Subcutaneous adipose tissue (tissue), 4 donors: Measurements from ENCODE around the gene NTN4. TPM values are rescaled to one million over a fixed set of nuclear protein-coding genes. Genes with fewer than 3 reads are reported as not detected.

Experiments used
- total RNA-seq, 4 donors: library from RNA; depleted of rRNA; stranded (reverse); fragments of >200 nt; gene quantifications; one replicate each; pipeline ENCODE4 v1.1.0, GENCODE V29; 2016
- TF ChIP-seq, protein P1 (sequence below): fragments of 450-650 bp; IDR thresholded peaks from one replicate; pipeline ENCODE4 v1.5.1; 2016; ENCODE audit warnings: low read depth, mild to moderate bottlenecking, control low read depth, antibody characterized with exemption, moderate library complexity

Gene NTN4
- 10 to 100 TPM; 23.2 to 33.9 (median 31.2) TPM for total RNA-seq

GRCh38 chr12:95790033-95790916 is at the start of gene NTN4:
TSS of gene NTN4 (minus strand) at chr12:95790764. CDS start at chr12:95790309, 455 bp downstream.
- TF ChIP-seq, protein P1, sequence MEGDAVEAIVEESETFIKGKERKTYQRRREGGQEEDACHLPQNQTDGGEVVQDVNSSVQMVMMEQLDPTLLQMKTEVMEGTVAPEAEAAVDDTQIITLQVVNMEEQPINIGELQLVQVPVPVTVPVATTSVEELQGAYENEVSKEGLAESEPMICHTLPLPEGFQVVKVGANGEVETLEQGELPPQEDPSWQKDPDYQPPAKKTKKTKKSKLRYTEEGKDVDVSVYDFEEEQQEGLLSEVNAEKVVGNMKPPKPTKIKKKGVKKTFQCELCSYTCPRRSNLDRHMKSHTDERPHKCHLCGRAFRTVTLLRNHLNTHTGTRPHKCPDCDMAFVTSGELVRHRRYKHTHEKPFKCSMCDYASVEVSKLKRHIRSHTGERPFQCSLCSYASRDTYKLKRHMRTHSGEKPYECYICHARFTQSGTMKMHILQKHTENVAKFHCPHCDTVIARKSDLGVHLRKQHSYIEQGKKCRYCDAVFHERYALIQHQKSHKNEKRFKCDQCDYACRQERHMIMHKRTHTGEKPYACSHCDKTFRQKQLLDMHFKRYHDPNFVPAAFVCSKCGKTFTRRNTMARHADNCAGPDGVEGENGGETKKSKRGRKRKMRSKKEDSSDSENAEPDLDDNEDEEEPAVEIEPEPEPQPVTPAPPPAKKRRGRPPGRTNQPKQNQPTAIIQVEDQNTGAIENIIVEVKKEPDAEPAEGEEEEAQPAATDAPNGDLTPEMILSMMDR = no peak

DNA sequence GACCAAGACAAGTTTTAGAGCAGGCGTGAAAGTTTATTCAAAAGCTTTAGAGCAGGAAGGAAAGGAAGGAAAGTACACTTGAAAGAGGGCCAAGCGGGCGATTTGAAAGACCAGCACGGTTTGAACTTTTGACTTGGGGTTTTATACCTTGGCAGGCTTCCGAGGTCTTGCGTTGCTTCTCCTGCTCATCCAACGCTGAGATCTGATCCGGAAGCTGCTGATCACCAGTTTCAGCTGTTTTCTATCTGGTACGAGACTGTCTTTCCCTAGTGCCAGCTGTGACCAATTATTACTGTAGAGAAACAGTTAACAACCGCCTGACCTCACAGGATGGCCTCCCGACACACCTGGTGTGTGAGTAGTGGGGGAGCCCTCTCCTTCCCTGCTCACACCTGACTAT is 47.6 kb upstream of the NTN4 start:
- TF ChIP-seq, protein P1 = no peak

DNA sequence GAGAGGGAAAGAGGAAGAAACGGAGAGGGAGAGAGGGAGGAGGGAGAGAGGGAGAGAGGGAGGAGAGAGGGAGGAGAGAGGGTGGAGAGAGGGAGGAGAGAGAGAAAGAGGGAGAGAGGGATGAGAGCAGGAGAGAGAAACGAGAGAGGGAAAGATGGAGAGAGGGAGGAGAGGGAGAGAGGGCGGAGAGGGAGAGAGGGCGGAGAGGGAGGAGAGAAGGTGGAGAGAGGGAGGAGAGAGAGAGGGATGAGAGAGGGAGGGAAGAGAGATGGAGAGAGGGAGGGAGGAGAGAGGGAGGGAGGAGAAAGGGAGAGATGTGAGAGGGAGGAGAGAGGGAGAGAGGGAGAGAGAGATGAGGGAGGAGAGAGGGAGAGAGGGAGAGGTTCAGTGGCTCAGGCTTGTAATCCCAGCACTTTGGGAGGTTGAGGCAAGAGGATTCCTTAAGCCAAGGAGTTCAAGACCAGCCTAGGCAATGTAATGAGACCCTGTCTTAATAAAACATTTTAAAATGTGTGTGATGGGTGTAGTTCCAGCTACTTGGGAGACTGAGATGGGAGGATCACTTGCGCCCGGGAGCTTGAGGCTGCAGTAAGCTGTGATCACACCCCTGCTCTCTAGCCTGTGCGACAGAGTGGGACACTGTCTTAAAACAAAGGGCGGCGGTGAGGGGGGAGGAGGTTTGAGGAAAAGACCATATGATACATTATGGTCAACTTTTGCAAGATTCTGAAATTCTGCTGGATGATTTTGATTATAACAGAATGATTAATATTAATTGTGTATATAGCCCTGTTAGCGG is 46.9 kb upstream of the NTN4 start:
- TF ChIP-seq, protein P1 = no peak

DNA sequence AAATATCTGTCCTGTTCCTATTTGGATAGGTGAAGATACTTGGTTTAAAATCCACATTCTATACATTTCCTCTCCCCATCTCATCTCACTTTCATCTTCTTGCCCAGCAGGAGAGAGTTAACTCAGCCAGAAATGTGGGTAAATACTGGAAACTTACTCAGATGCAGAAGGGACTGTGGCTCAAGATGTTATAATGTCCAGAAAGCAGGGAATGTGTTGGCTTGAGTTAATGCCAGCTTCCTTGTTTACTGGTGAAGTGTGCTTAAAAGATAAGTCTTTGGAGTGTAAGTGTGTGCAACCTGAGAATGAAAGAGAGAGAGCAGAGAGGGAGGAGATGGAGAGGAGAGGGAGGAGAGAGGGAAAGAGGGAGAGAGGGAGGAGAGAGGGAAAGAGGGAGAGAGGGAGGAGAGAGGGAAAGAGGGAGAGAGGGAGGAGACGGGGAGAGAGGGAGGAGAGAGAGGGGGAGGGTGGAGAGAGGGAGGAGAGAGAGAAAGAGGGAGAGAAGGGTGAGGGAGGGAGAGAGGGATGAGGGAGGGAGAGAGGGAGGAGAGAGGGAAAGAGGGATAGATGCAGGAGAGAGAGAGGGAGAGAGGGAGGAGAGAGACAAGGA is 46.2 kb upstream of the NTN4 start:
- TF ChIP-seq, protein P1 = no peak

DNA sequence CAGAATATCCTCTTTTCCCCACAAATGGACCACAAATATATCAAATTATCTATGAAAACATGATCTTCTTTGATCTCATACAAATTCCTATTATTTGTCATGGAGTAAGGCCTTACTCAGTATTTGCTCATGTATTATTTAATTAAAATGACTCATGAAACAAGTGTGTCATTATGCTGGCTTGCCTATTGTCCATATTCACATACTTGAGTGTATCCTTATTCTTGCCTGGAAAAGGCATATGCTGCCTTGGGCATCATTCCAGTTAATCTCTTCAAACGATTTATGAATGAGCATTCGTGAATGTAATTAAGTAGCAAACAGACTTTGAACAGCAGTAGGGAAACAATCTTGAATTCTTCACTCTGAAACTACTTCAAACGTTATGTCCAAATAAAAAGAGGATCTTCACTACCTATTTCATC is 45.6 kb upstream of the NTN4 start:
- TF ChIP-seq, protein P1 = no peak

- TF ChIP-seq, protein P1 = no peak
These were observed 44.0 kb upstream of the NTN4 start for GRCh38 chr12:95834572-95834971.
